ENCODE measurements around the gene CAMTA1. TPM values are rescaled to one million over a fixed set of nuclear protein-coding genes. Genes with fewer than 3 reads are reported as not detected.

Gene CAMTA1
- total RNA-seq, 1 experiment from 2014 or later: 82.2 TPM

- TF ChIP-seq TCF7L2 (IDR thresholded peaks at IDR 0.05; ENCODE audit: low read depth, low read length) (no peak), POLR2AphosphoS5 (IDR thresholded peaks at IDR 0.05; ENCODE audit: low read depth, low read length) (no peak), SIN3A (IDR thresholded peaks at IDR 0.05; ENCODE audit: borderline replicate concordance, insufficient read depth, low read depth, low read length) (no peak)
- TF ChIP-seq, protein P1, sequence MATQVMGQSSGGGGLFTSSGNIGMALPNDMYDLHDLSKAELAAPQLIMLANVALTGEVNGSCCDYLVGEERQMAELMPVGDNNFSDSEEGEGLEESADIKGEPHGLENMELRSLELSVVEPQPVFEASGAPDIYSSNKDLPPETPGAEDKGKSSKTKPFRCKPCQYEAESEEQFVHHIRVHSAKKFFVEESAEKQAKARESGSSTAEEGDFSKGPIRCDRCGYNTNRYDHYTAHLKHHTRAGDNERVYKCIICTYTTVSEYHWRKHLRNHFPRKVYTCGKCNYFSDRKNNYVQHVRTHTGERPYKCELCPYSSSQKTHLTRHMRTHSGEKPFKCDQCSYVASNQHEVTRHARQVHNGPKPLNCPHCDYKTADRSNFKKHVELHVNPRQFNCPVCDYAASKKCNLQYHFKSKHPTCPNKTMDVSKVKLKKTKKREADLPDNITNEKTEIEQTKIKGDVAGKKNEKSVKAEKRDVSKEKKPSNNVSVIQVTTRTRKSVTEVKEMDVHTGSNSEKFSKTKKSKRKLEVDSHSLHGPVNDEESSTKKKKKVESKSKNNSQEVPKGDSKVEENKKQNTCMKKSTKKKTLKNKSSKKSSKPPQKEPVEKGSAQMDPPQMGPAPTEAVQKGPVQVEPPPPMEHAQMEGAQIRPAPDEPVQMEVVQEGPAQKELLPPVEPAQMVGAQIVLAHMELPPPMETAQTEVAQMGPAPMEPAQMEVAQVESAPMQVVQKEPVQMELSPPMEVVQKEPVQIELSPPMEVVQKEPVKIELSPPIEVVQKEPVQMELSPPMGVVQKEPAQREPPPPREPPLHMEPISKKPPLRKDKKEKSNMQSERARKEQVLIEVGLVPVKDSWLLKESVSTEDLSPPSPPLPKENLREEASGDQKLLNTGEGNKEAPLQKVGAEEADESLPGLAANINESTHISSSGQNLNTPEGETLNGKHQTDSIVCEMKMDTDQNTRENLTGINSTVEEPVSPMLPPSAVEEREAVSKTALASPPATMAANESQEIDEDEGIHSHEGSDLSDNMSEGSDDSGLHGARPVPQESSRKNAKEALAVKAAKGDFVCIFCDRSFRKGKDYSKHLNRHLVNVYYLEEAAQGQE (IDR thresholded peaks at IDR 0.05; ENCODE audit: insufficient read depth in 1 of 2, low read depth in 2 of 2, low read length in 1 of 2): no peak
- TF ChIP-seq, protein P2, sequence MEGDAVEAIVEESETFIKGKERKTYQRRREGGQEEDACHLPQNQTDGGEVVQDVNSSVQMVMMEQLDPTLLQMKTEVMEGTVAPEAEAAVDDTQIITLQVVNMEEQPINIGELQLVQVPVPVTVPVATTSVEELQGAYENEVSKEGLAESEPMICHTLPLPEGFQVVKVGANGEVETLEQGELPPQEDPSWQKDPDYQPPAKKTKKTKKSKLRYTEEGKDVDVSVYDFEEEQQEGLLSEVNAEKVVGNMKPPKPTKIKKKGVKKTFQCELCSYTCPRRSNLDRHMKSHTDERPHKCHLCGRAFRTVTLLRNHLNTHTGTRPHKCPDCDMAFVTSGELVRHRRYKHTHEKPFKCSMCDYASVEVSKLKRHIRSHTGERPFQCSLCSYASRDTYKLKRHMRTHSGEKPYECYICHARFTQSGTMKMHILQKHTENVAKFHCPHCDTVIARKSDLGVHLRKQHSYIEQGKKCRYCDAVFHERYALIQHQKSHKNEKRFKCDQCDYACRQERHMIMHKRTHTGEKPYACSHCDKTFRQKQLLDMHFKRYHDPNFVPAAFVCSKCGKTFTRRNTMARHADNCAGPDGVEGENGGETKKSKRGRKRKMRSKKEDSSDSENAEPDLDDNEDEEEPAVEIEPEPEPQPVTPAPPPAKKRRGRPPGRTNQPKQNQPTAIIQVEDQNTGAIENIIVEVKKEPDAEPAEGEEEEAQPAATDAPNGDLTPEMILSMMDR (IDR thresholded peaks at IDR 0.05): no peak
- Histone ChIP-seq H3K36me3 (ENCODE audit: control insufficient read depth, insufficient read depth, low read length) (no peaks in the 10 kb centered on the region), H3K9me3 (ENCODE audit: control insufficient read depth, insufficient read depth, low read depth, low read length) (no peaks in the 10 kb centered on the region), H3K4me3 (ENCODE audit: low read depth in 2 of 2, low read length in 2 of 2) (no peak overlapping the region), H3K27ac (ENCODE audit: low read length) (no peak overlapping the region), H3K4me1 (ENCODE audit: control insufficient read depth, insufficient read depth, low read length) (peaks cover 3% of the 10 kb centered on the region; the same call in 1 of the 2 replicates), H3K27me3 (ENCODE audit: control insufficient read depth, insufficient read depth, low read length) (no peaks in the 10 kb centered on the region)
- POLR2A ChIA-PET: no interaction called here
- DNase-seq (ENCODE audit: low read depth, low spot score) (no peak), ATAC-seq (no peak)
- intact Hi-C loops (cut with micrococcal nuclease; ENCODE audit: unreplicated experiment) (no loop called here), in situ Hi-C loops (cut with HindIII; ENCODE audit: low pct_unique_long_range_greater_than_20kb, low sequenced_read_pairs) (no loop called here)
- CTCF ChIA-PET: no interaction called here
- BruUV-seq (replicated peaks): no TSS peak
These were observed 756.4 kb downstream of the CAMTA1 start for GRCh38 chr1:7541629-7542028.

DNA sequence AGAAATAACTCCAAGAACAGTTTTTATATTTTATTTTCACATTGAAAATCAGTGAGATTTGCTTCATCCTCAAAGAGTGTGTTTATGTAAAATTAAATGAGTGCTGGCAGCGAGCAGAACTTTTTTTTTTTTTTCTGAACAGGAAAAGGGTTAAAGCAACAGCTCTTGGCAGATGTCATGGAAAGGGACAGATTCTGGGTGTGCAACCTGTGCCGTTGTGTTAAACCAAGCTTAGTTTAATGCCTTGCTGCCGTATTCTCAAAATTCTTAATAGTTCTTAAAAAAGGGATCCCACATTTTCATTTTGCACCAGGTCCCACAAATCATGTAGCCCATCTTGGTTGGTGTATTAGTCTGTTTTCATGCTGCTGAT is 758.5 kb downstream of the CAMTA1 start:
- Histone ChIP-seq H3K9me3 (ENCODE audit: control insufficient read depth, insufficient read depth, low read depth, low read length) (no peaks in the 10 kb centered on the region), H3K27me3 (ENCODE audit: control insufficient read depth, insufficient read depth, low read length) (no peaks in the 10 kb centered on the region), H3K4me1 (ENCODE audit: control insufficient read depth, insufficient read depth, low read length) (no peaks in the 10 kb centered on the region), H3K36me3 (ENCODE audit: control insufficient read depth, insufficient read depth, low read length) (no peaks in the 10 kb centered on the region), H3K27ac (ENCODE audit: low read length) (no peak overlapping the region), H3K4me3 (ENCODE audit: low read depth in 2 of 2, low read length in 2 of 2) (no peak overlapping the region)
- no peak for DNase-seq (ENCODE audit: low read depth, low spot score)
- ChIA-PET POLR2A (no interaction called here), CTCF (no interaction called here)
- BruUV-seq (replicated peaks): no TSS peak
- TF ChIP-seq SIN3A (IDR thresholded peaks at IDR 0.05; ENCODE audit: borderline replicate concordance, insufficient read depth, low read depth, low read length) (no peak), TCF7L2 (IDR thresholded peaks at IDR 0.05; ENCODE audit: low read depth, low read length) (no peak), POLR2AphosphoS5 (IDR thresholded peaks at IDR 0.05; ENCODE audit: low read depth, low read length) (no peak)
- TF ChIP-seq, protein P1 (IDR thresholded peaks at IDR 0.05; ENCODE audit: insufficient read depth in 1 of 2, low read depth in 2 of 2, low read length in 1 of 2): no peak
- TF ChIP-seq, protein P2 (IDR thresholded peaks at IDR 0.05): no peak
- no peak for ATAC-seq
- in situ Hi-C loops (cut with HindIII; ENCODE audit: low pct_unique_long_range_greater_than_20kb, low sequenced_read_pairs): no loop called here
- intact Hi-C loops (cut with micrococcal nuclease; ENCODE audit: unreplicated experiment): no loop called here
